Measurements from ENCODE around the gene SH3PXD2B.
"Not testable (repeated sequence)": the region's sequence is repeated elsewhere in the genome, so short reads cannot be mapped to it uniquely, and the experiment has no call there.

SH3PXD2B gene

GRCh38 chr5:172336676-172337285 lies 117.5 kb downstream of the SH3PXD2B start:
- no peak for DNase-seq (ENCODE audit: low spot score)

- no peak for DNase-seq (ENCODE audit: low spot score)
These were observed 118.1 kb downstream of the SH3PXD2B start for GRCh38 chr5:172336264-172336663.

GRCh38 chr5:172335721-172336120 lies 118.6 kb downstream of the SH3PXD2B start:
- no peak for DNase-seq (ENCODE audit: low spot score)

GRCh38 chr5:172334641-172335040 lies 119.7 kb downstream of the SH3PXD2B start:
- DNase-seq (ENCODE audit: low spot score), result no peak

- no peak for DNase-seq (ENCODE audit: low spot score)
These were observed 120.1 kb downstream of the SH3PXD2B start for GRCh38 chr5:172334196-172334595.

GRCh38 chr5:172326901-172327300 lies 127.4 kb downstream of the SH3PXD2B start:
- not testable (repeated sequence) for DNase-seq (ENCODE audit: low spot score)

- DNase-seq (ENCODE audit: low spot score), result no peak
These were observed 128.9 kb downstream of the SH3PXD2B start for GRCh38 chr5:172325452-172325851.

GRCh38 chr5:172322028-172322965 lies 132.0 kb downstream of the SH3PXD2B start:
- DNase-seq (ENCODE audit: low spot score), result no peak

- no peak for DNase-seq (ENCODE audit: low spot score)
These were observed 132.7 kb downstream of the SH3PXD2B start for GRCh38 chr5:172321593-172321992.

- no peak for DNase-seq (ENCODE audit: low spot score)
These were observed 134.4 kb downstream of the SH3PXD2B start for GRCh38 chr5:172319708-172320441.

GRCh38 chr5:172315587-172316493 lies 138.5 kb downstream of the SH3PXD2B start:
- DNase-seq (ENCODE audit: low spot score), result no peak

GRCh38 chr5:172313915-172314314 lies 140.4 kb downstream of the SH3PXD2B start:
- DNase-seq (ENCODE audit: low spot score), result no peak

GRCh38 chr5:172312286-172312685 lies 142.0 kb downstream of the SH3PXD2B start:
- DNase-seq (ENCODE audit: low spot score), result no peak

GRCh38 chr5:172311605-172312004 lies 142.7 kb downstream of the SH3PXD2B start:
- DNase-seq (ENCODE audit: low spot score), result no peak

- DNase-seq (ENCODE audit: low spot score), result no peak
These were observed 143.3 kb downstream of the SH3PXD2B start for GRCh38 chr5:172311026-172311425.

GRCh38 chr5:172305380-172305779 lies 148.9 kb downstream of the SH3PXD2B start:
- DNase-seq (ENCODE audit: low spot score), result no peak

- no peak for DNase-seq (ENCODE audit: low spot score)
These were observed 150.6 kb downstream of the SH3PXD2B start for GRCh38 chr5:172303572-172304335.

- no peak for DNase-seq (ENCODE audit: low spot score)
These were observed 151.2 kb downstream of the SH3PXD2B start for GRCh38 chr5:172303162-172303561.

- DNase-seq (ENCODE audit: low spot score), result no peak
These were observed 152.1 kb downstream of the SH3PXD2B start for GRCh38 chr5:172302047-172302710.

GRCh38 chr5:172299916-172300439 lies 154.3 kb downstream of the SH3PXD2B start:
- DNase-seq (ENCODE audit: low spot score), result no peak
